ENCODE data around the gene ST8SIA6.

ST8SIA6 gene

DNA sequence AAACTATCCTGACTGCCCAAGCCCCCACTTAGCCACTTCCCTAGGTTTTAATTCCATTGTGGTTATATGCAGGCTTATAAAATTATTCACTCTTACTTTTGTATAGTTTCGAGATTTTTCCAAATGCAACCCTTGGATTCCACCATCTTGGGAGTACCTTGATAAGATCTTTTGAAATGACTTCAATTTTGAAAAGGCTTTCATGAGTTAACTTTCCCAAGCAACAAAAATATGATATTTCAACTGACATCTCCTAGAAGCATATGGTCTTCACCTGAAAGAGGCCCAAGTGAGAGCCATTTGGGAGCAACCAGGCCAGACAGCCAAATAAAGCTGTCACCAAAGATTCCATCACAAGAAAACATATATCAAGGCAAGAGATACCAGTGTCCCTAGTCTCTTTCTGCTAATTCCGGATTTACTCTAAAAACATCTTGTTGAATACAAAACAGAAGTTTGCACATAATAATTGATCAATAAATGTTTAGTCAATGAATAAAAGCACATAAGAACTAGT lies 1.7 kb upstream of the ST8SIA6 start:
- no peaks in the 10 kb centered on the region for H3F3A ChIP-seq (ENCODE audit: insufficient read depth)
- no peaks in the 10 kb centered on the region for H3K79me2 ChIP-seq (ENCODE audit: insufficient read depth, low read length)
- no peak overlapping the region for H3K9ac ChIP-seq (ENCODE audit: low read length)
- no peak for TF ChIP-seq CTCF (IDR thresholded peaks at IDR 0.05; ENCODE audit: insufficient read depth, low read length, poor library complexity, severe bottlenecking)
- no peak for TF ChIP-seq EZH2phosphoT487 (conservative IDR thresholded peaks at IDR 0.05; ENCODE audit: low read length)
- no peaks in the 10 kb centered on the region for H3K9me2 ChIP-seq (replicated peaks; ENCODE audit: insufficient read depth, low read length)
- no peaks in the 10 kb centered on the region for H3K9me3 ChIP-seq (ENCODE audit: insufficient read depth, low read length)
- H4K20me1 ChIP-seq (ENCODE audit: low read depth, low read length): no peaks in the 10 kb centered on the region
- H3K27ac ChIP-seq (ENCODE audit: low read depth, low read length): no peak overlapping the region
- no peak overlapping the region for H3K4me2 ChIP-seq (ENCODE audit: low read depth, low read length, poor library complexity, severe bottlenecking)
- no peak overlapping the region for H3K4me3 ChIP-seq (ENCODE audit: insufficient read depth, low read length, poor library complexity, severe bottlenecking)
- no peaks in the 10 kb centered on the region for H3K36me3 ChIP-seq (ENCODE audit: low read length)
- H3K27me3 ChIP-seq (ENCODE audit: low read length): no peaks in the 10 kb centered on the region
- H2AFZ ChIP-seq (ENCODE audit: low read depth, low read length, severe bottlenecking): no peak overlapping the region

GRCh38 chr10:17455015-17455520 lies 673 bp upstream of the ST8SIA6 start:
- Histone ChIP-seq H3K9ac (ENCODE audit: low read length) (no peak overlapping the region), H3K79me2 (ENCODE audit: insufficient read depth, low read length) (no peaks in the 10 kb centered on the region), H3K27me3 (ENCODE audit: low read length) (no peaks in the 10 kb centered on the region), H4K20me1 (ENCODE audit: low read depth, low read length) (no peaks in the 10 kb centered on the region), H3F3A (ENCODE audit: insufficient read depth) (no peaks in the 10 kb centered on the region), H2AFZ (ENCODE audit: low read depth, low read length, severe bottlenecking) (no peak overlapping the region), H3K4me2 (ENCODE audit: low read depth, low read length, poor library complexity, severe bottlenecking) (no peak overlapping the region), H3K9me2 (replicated peaks; ENCODE audit: insufficient read depth, low read length) (no peaks in the 10 kb centered on the region), H3K9me3 (ENCODE audit: insufficient read depth, low read length) (no peaks in the 10 kb centered on the region), H3K36me3 (ENCODE audit: low read length) (no peaks in the 10 kb centered on the region), H3K27ac (ENCODE audit: low read depth, low read length) (no peak overlapping the region), H3K4me3 (ENCODE audit: insufficient read depth, low read length, poor library complexity, severe bottlenecking) (no peak overlapping the region)
- no peak for TF ChIP-seq EZH2phosphoT487 (conservative IDR thresholded peaks at IDR 0.05; ENCODE audit: low read length)
- TF ChIP-seq CTCF (IDR thresholded peaks at IDR 0.05; ENCODE audit: insufficient read depth, low read length, poor library complexity, severe bottlenecking): no peak

GRCh38 chr10:17453373-17454091 lies 863 bp downstream of the ST8SIA6 start:
- H3K36me3 ChIP-seq (ENCODE audit: low read length): no peaks in the 10 kb centered on the region
- H3F3A ChIP-seq (ENCODE audit: insufficient read depth): no peaks in the 10 kb centered on the region
- H4K20me1 ChIP-seq (ENCODE audit: low read depth, low read length): no peaks in the 10 kb centered on the region
- TF ChIP-seq CTCF (IDR thresholded peaks at IDR 0.05; ENCODE audit: insufficient read depth, low read length, poor library complexity, severe bottlenecking) (no peak), EZH2phosphoT487 (conservative IDR thresholded peaks at IDR 0.05; ENCODE audit: low read length) (no peak)
- no peaks in the 10 kb centered on the region for H3K9me2 ChIP-seq (replicated peaks; ENCODE audit: insufficient read depth, low read length)
- no peaks in the 10 kb centered on the region for H3K27me3 ChIP-seq (ENCODE audit: low read length)
- H3K4me2 ChIP-seq (ENCODE audit: low read depth, low read length, poor library complexity, severe bottlenecking): no peak overlapping the region
- H3K4me3 ChIP-seq (ENCODE audit: insufficient read depth, low read length, poor library complexity, severe bottlenecking): no peak overlapping the region
- no peak overlapping the region for H3K9ac ChIP-seq (ENCODE audit: low read length)
- H2AFZ ChIP-seq (ENCODE audit: low read depth, low read length, severe bottlenecking): no peak overlapping the region
- H3K27ac ChIP-seq (ENCODE audit: low read depth, low read length): no peak overlapping the region
- no peaks in the 10 kb centered on the region for H3K9me3 ChIP-seq (ENCODE audit: insufficient read depth, low read length)
- H3K79me2 ChIP-seq (ENCODE audit: insufficient read depth, low read length): no peaks in the 10 kb centered on the region

Measured in SU-DHL-6 (cell line).